PC-3 (cell line): Measurements from ENCODE around the gene MAGEH1.
"Not testable (repeated sequence)": the region's sequence is repeated elsewhere in the genome, so short reads cannot be mapped to it uniquely, and the experiment has no call there.

Source experiments
- CTCF ChIP-seq: fragments of 300-600 bp; sonication (generic); conservative IDR thresholded peaks from 2 replicates; pipeline ENCODE4 v1.5.1; 2017; ENCODE audit warnings: antibody characterized with exemption, low read depth, mild to moderate bottlenecking, low read length
- EZH2 ChIP-seq: fragments of 300-600 bp; sonication (generic); IDR thresholded peaks from one replicate; pipeline ENCODE4 v1.6.1; 2017; ENCODE audit warnings: antibody characterized with exemption, mild to moderate bottlenecking, low read length; ENCODE audit not compliant: unreplicated experiment
- EZH2phosphoT487 ChIP-seq: fragments of 300-600 bp; sonication (generic); IDR thresholded peaks from 2 replicates; pipeline ENCODE4 v1.6.1; 2018; ENCODE audit warnings: mild to moderate bottlenecking, antibody characterized with exemption, low read length, borderline replicate concordance

DNA sequence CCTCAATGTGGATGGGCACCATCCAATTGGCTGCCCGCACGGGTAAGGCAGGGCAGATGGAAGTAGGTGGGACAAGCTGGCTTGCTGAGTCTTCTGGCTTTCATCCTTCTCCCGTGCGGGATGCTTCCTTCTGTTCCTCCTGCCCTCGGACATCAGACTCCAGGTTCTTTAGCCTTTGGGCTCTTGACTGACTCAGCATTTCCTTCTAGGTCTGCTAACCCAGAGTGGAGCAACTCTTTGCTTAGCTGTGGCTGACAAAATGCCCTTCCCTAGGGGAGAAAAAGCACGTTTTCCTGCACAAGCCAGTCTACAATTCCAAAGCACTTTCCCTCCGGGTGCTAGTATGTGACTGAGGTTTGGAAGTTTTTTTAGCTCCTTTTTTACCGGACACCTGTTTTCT lies 28.0 kb downstream of the MAGEH1 start:
- not testable (repeated sequence) for TF ChIP-seq EZH2, CTCF, EZH2phosphoT487
